ENCODE results near the gene KCNJ6. TPM values are rescaled to one million over a fixed set of nuclear protein-coding genes. Genes with fewer than 3 reads are reported as not detected.

Gene KCNJ6, protein sequence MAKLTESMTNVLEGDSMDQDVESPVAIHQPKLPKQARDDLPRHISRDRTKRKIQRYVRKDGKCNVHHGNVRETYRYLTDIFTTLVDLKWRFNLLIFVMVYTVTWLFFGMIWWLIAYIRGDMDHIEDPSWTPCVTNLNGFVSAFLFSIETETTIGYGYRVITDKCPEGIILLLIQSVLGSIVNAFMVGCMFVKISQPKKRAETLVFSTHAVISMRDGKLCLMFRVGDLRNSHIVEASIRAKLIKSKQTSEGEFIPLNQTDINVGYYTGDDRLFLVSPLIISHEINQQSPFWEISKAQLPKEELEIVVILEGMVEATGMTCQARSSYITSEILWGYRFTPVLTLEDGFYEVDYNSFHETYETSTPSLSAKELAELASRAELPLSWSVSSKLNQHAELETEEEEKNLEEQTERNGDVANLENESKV
- total RNA-seq, result 0.06 TPM
- polyA plus RNA-seq (ENCODE audit: insufficient read depth, low read depth, low replicate concordance), result not detected
- long read RNA-seq, donor 1, result 0 reads
- long read RNA-seq, donor 2, result 0 reads
- long read RNA-seq, donor 3, result 0 reads
- long read RNA-seq, donor 4, result 0 reads
- long read RNA-seq, donor 5, result 0 reads
- long read RNA-seq, donor 6, result 0 reads
- long read RNA-seq, donor 7, result 0 reads
- long read RNA-seq, donor 8, result 0 reads
- long read RNA-seq, donor 9, result 0 reads
- long read RNA-seq, donor 10, result 0 reads

DNA sequence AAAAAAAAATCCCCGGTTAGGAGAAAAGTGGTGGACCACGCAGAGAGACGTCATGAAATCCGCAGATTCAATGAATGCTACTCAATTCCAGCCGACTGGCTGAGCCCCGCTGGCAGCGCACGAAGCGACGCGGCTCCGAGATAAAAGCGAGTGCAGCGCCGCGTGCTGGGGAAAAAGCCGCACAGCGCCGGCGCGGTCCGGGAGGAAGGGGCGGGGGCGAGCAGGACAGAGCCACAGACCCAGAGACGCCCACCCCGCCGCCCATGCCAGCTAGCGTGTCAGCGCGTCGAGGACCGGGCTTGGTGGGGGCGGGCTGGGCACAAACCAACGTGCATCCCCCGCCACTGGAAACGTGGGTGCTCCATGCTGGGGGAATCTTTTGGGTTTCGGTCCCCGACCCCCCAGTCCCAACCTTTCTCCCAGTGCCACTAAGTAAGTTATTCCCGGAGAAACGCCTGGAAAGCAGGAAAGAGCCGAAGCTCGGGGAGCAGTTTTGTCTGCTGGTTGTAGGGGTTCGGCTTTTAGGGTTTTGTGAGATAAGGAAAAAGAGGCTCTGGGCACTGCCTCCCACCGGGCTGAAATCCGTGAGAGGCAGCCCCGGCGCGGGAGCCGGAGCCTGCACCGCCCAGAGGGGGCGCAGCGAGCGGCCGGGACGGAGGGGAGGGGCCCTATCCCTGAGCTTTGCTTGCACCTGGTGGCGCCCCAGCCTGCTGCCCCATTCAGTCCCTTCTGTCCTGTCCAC lies at the start of gene KCNJ6:
TSS of gene KCNJ6 (minus strand) at position 148 of the 742 bp plus-strand sequence. CDS start 75,775 bp downstream, outside the sequence.
- no peak for FAIRE-seq
- Histone ChIP-seq H3K9me3 (ENCODE audit: control insufficient read depth in 2 of 3, insufficient read depth in 1 of 3, low read length in 3 of 3) (no peaks in the 10 kb centered on the region), H3K4me3 (ENCODE audit: low read length in 3 of 3) (no peak within 1 kb of the TSS), H3K9ac (ENCODE audit: low read length in 3 of 3) (peak within 1 kb of the TSS in 1 of 3 donors; percentile 13), H3K27ac (ENCODE audit: low read depth in 2 of 2, low read length in 2 of 2) (no peak within 1 kb of the TSS), H3K27me3 (ENCODE audit: control insufficient read depth, insufficient read depth, low read length) (peaks cover 5% of the 10 kb centered on the region), H3K4me1 (ENCODE audit: control insufficient read depth in 2 of 3, insufficient read depth in 2 of 3, low read depth in 1 of 3, low read length in 3 of 3) (peaks cover 0 to 2% (median 0%) of the 10 kb centered on the region in 3 donors), H3K36me3 (ENCODE audit: control insufficient read depth in 2 of 3, insufficient read depth in 3 of 3, low read length in 3 of 3) (no peaks in the 10 kb centered on the region)
- intact Hi-C loops (cut with DNase I), result no loop called here
- peak in 4 of 5 donors; percentile 78 to 88 (median 82) for DNase-seq
- TF ChIP-seq CTCF (IDR thresholded peaks at IDR 0.05; ENCODE audit: borderline replicate concordance, extremely low read depth, insufficient read depth), result peak; percentile 45

- intact Hi-C loops (cut with DNase I), result no loop called here
- no peaks in the 10 kb centered on the region for H3K4me1 ChIP-seq (ENCODE audit: control insufficient read depth in 2 of 3, insufficient read depth in 2 of 3, low read depth in 1 of 3, low read length in 3 of 3)
- no peak overlapping the region for H3K9ac ChIP-seq (ENCODE audit: low read length in 3 of 3)
- DNase-seq (no peak), FAIRE-seq (no peak)
- TF ChIP-seq CTCF (IDR thresholded peaks at IDR 0.05; ENCODE audit: borderline replicate concordance, extremely low read depth, insufficient read depth), result no peak
- no peak overlapping the region for H3K4me3 ChIP-seq (ENCODE audit: low read length in 3 of 3)
- H3K9me3 ChIP-seq (ENCODE audit: control insufficient read depth in 2 of 3, insufficient read depth in 1 of 3, low read length in 3 of 3), result no peaks in the 10 kb centered on the region
- H3K27ac ChIP-seq (ENCODE audit: low read depth in 2 of 2, low read length in 2 of 2), result no peak overlapping the region
- no peaks in the 10 kb centered on the region for H3K27me3 ChIP-seq (ENCODE audit: control insufficient read depth, insufficient read depth, low read length)
- H3K36me3 ChIP-seq (ENCODE audit: control insufficient read depth in 2 of 3, insufficient read depth in 3 of 3, low read length in 3 of 3), result no peaks in the 10 kb centered on the region
Observed at GRCh38 chr21:37965088-37965805, 49.0 kb upstream of the KCNJ6 start.

- no peaks in the 10 kb centered on the region for H3K4me1 ChIP-seq (ENCODE audit: control insufficient read depth in 2 of 3, insufficient read depth in 2 of 3, low read depth in 1 of 3, low read length in 3 of 3)
- no peaks in the 10 kb centered on the region for H3K27me3 ChIP-seq (ENCODE audit: control insufficient read depth, insufficient read depth, low read length)
- no peak for DNase-seq
- H3K36me3 ChIP-seq (ENCODE audit: control insufficient read depth in 2 of 3, insufficient read depth in 3 of 3, low read length in 3 of 3), result no peaks in the 10 kb centered on the region
- TF ChIP-seq CTCF (IDR thresholded peaks at IDR 0.05; ENCODE audit: borderline replicate concordance, extremely low read depth, insufficient read depth), result no peak
- H3K27ac ChIP-seq (ENCODE audit: low read depth in 2 of 2, low read length in 2 of 2), result no peak overlapping the region
- H3K9me3 ChIP-seq (ENCODE audit: control insufficient read depth in 2 of 3, insufficient read depth in 1 of 3, low read length in 3 of 3), result no peaks in the 10 kb centered on the region
- intact Hi-C loops (cut with DNase I), result no loop called here
- FAIRE-seq, result no peak
- no peak overlapping the region for H3K9ac ChIP-seq (ENCODE audit: low read length in 3 of 3)
- H3K4me3 ChIP-seq (ENCODE audit: low read length in 3 of 3), result no peak overlapping the region
Observed at GRCh38 chr21:37958537-37958936, 42.3 kb upstream of the KCNJ6 start.

All from kidney (tissue), 22 donors.